Frontal cortex (tissue), 4 donors: ENCODE results near the gene TMEM119. TPM values are rescaled to one million over a fixed set of nuclear protein-coding genes. Genes with fewer than 3 reads are reported as not detected.
"Not testable (repeated sequence)": the region's sequence is repeated elsewhere in the genome, so short reads cannot be mapped to it uniquely, and the experiment has no call there.

ENCODE experiments used
- DNase-seq, 2 donors: peaks; one replicate each; pipeline ENCODE4 v3.0.0; 2012; ENCODE audit warnings: low spot score in 2 of 2
- FAIRE-seq: peaks from 2 replicates; lab custom pipeline; 2012; peaks lifted over from hg19 to GRCh38; lab: Jason Lieb, UNC
- total RNA-seq: library from RNA; depleted of rRNA; stranded (reverse); fragments of >200 nt; gene quantifications from one replicate; pipeline ENCODE4 v1.2.3, GENCODE V29; 2014
- donor health status: control.
- donor health status: control.
- donor health status: control.

Gene TMEM119
- total RNA-seq, 1 donor from 2014 or later = 0.82 TPM

- FAIRE-seq = not testable (repeated sequence)
These were observed 42.5 kb downstream of the TMEM119 start for GRCh38 chr12:108555383-108555782.

GRCh38 chr12:108553799-108554198 is 44.1 kb downstream of the TMEM119 start:
- no peak for FAIRE-seq
- DNase-seq = no peak

More at GRCh38 chr12:108555383-108555782, 42.5 kb downstream of the TMEM119 start:
- DNase-seq = not testable (repeated sequence)

- no peak for DNase-seq
- no peak for FAIRE-seq
These were observed 46.3 kb downstream of the TMEM119 start for GRCh38 chr12:108551535-108551934.

- DNase-seq (no peak), FAIRE-seq (no peak)
These were observed 48.8 kb downstream of the TMEM119 start for GRCh38 chr12:108548954-108549521.

GRCh38 chr12:108547686-108548085 is 50.2 kb downstream of the TMEM119 start:
- DNase-seq = no peak

GRCh38 chr12:108543652-108544051 is 54.2 kb downstream of the TMEM119 start:
- no peak for DNase-seq
- no peak for FAIRE-seq

More at GRCh38 chr12:108547686-108548085, 50.2 kb downstream of the TMEM119 start:
- no peak for FAIRE-seq

- DNase-seq = no peak
- FAIRE-seq = no peak
These were observed 55.6 kb downstream of the TMEM119 start for GRCh38 chr12:108542320-108542719.

Other genes starting within 250 kb of the TMEM119 start
- 5.3 TPM for gene FICD, start 82.8 kb downstream of the TMEM119 start, total RNA-seq
- gene SART3, start 36.9 kb downstream of the TMEM119 start, total RNA-seq = 63.6 TPM
- 40.8 TPM for gene ISCU, start 35.5 kb downstream of the TMEM119 start, total RNA-seq
- gene SELPLG, start 35.8 kb upstream of the TMEM119 start, total RNA-seq = 1.2 TPM
- 171 TPM for gene CORO1C, start 133.4 kb upstream of the TMEM119 start, total RNA-seq